GM12801 (cell line): ENCODE measurements around the gene GPR142.

Source experiments
- TF ChIP-seq, protein P1 (sequence below): IDR thresholded peaks from one replicate; pipeline ENCODE4 v1.5.1; 2011; ENCODE audit warnings: control low read depth; ENCODE audit not compliant: insufficient read length; ENCODE audit errors: extremely low read depth

GPR142 gene

DNA sequence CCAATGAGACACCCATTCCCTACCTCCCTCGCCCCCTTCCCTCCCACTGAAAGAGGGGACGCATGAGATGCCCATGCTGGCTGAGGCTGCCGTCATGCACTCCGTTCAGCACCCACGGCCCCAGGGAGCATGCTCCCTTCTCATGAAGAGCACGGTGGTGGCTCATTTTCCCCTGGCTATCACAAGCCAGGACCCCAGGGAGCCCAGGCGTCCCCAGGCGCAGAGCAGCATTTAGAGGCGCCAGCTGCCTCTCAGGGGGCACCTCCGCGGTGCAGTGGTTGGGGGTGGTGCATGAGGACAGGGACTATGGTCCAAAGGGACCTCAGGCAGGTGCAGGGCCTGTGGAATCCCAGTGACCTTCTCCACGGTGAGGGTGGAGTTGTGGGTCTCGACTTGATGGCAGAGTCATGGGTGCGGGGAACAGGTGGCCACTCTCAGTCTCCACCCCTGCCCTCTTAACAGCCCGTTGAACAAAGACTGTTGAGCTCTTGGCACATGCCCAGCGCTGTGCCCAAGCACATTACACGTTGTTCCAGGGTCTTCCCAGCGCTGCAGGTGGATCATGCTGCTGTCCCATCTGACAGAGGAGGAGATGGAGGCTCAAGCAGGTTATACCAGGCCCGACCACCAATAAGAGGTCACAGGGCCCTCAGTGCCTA is 27.6 kb upstream of the GPR142 start:
- TF ChIP-seq, protein P1, sequence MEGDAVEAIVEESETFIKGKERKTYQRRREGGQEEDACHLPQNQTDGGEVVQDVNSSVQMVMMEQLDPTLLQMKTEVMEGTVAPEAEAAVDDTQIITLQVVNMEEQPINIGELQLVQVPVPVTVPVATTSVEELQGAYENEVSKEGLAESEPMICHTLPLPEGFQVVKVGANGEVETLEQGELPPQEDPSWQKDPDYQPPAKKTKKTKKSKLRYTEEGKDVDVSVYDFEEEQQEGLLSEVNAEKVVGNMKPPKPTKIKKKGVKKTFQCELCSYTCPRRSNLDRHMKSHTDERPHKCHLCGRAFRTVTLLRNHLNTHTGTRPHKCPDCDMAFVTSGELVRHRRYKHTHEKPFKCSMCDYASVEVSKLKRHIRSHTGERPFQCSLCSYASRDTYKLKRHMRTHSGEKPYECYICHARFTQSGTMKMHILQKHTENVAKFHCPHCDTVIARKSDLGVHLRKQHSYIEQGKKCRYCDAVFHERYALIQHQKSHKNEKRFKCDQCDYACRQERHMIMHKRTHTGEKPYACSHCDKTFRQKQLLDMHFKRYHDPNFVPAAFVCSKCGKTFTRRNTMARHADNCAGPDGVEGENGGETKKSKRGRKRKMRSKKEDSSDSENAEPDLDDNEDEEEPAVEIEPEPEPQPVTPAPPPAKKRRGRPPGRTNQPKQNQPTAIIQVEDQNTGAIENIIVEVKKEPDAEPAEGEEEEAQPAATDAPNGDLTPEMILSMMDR = no peak

DNA sequence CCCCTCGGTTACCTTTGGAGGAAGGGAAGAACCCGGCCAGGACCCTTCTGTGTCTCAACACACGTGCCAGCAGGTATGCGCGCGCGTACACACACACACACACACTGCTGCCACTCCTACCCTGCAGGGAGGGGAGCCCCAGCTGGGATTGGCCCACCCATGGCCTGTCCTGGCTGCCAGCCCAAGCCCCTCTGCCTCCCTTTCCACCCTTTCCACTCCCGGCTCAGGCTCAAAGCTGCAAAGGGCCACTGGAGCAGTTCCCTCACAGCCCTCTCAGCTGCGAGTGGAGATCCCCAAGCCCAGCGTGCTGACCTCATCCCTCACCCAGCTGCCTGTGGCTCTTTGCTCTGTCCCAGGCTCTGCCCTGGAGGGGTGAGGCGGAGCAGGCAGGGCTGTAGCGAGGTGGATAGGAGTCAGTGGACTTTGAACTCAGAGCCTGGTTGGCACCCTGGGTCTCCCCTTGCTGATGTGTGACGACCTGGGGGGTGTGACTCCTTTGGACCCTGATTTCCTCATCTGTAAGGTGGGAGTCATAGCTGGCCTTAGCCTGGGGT is 26.8 kb upstream of the GPR142 start:
- TF ChIP-seq, protein P1 = no peak

DNA sequence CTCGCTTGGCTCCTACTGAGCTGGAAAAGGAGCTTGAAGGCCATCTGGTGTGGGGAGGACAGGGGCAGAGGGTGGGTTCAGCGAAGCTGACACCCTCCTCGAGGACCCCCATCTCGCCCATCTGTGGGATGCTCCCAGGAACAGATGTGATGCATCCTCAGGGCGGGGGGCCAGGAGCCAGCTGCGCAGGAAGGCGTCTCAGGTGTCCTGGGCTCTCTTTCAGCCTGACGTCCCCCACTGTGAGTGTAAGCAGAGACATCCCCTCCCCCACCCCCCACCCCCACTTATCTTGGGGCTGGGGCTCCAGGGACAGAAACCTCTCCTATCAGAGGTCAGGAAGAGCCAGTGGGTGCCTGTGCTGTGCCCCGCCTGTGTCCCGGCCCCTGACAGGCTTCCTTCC is 25.1 kb upstream of the GPR142 start:
- TF ChIP-seq, protein P1 = no peak

DNA sequence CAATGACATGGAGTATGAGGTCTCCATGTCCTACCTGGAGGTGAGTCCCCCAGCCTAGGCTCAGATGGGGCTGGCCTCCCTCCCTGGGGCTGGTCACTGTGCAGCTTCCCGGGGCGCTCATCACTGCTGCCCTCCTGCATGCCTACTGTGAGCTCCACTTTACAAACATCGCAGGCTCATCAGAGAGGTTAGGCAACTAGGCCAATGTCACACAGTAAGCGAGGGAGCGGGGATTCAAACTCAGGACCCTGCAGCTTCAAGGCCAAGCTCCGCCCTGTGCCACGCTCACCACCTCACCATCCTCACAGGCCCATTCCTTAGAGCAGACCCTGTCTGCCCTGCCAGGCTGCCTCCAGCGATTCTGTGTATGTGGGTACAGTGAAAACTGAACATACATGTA is 24.2 kb upstream of the GPR142 start:
- TF ChIP-seq, protein P1 = no peak

DNA sequence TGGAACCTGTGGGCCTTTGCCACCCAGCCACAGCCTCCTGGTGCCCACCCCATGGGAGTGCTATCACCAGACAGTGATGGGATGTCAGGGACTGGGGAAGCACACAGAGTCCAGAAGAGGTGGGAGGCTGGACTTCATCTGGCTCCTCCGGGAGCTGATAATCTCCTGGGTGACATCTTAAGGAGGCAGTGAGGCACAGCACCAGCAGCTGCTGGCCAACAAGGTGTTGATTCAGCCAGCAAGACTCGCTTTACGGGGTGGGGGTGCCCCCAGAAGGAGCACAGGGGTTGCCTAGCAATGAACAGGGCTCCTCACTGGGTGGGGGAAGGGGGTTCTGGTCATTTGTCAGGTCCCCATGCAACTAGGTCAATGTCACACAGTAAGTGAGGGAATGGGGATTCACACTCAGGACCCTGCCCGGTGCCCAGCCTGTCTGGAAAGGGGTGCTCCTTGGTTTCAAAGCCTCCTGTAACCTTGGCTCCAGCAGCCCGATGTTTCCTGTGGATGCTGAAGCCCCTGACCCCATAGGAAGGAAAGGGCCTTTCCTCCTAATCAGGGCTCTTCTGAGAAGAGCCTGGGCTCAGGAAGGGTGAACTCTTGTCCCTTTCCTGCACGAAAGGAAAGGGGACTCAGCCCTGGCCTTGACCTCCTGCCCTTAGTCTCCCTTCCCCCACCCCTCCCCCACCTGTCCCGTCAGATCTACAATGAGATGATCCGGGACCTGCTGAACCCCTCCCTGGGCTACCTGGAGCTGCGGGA is 23.6 kb upstream of the GPR142 start:
- TF ChIP-seq, protein P1 = no peak

DNA sequence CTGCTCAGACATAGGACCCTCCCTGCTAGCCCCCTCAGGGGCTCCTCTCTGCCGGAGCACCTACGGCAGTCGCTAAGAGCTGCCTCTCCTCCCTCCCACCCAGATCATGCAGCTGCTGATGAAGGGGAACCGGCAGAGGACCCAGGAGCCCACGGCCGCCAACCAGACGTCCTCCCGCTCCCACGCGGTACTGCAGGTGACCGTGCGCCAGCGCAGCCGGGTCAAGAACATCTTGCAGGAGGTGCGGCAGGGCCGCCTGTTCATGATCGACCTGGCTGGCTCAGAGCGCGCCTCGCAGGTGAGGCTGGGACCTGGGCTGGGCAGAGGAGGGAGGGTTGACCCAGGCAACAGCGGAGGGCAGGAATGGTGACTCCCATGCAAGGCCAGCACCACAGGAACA is 22.6 kb upstream of the GPR142 start:
- TF ChIP-seq, protein P1 = no peak

DNA sequence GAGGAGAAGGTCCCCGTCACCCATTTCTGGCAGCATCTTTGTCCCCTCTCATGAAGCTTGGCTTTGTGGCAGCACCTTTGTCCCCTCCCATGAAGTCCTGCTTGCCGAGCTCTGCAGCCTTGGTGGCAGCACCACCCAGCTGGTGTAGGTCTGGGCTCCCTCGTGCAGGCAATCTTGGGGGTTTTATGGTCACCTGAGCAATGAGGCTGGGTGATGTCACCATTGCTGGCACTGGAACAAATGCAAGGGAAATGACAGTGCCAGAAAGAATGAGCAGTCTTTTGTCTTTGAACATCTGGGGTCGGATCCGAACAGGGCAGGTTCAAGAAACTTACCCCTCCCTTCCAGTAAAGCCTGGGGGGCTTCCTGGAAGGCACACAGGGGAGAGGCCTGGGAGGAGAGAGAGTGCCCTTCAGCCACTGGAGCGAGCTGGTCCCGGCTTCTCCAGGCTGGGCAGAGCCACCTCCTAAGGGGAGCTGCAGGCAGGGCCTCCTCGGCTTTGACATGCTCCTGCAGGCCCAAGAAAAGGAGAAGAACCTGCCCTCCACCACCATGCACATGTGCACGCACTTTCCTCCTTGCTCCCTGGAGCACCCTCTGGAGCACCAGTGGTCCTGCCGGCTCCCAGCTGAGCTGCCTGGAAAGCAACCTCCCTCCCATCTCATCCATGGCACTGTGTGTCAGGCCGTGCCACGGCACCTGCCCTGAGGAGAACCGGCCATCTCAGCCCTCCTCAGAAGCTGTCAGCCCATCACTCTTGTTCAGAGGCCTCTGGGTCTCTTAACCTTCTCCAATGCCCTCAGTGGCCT is 21.7 kb upstream of the GPR142 start:
- TF ChIP-seq, protein P1 = no peak
